Mononuclear cell (primary cell): ENCODE measurements around the gene APEX1. TPM values are rescaled to one million over a fixed set of nuclear protein-coding genes. Genes with fewer than 3 reads are reported as not detected.
A peak's percentile ranks its signal among the peaks of the same experiment; 100 is the strongest.

ENCODE experiments used
- H3K27me3 ChIP-seq: 2 replicates; pipeline ENCODE4 v1.6.0; 2011; ENCODE audit warnings: low read length, control low read depth; ENCODE audit not compliant: insufficient read depth
- H3K4me1 ChIP-seq: 2 replicates; pipeline ENCODE4 v1.5.1; 2011; ENCODE audit warnings: mild to moderate bottlenecking, low read length, control low read depth; ENCODE audit not compliant: insufficient read depth
- H3K4me3 ChIP-seq: 2 replicates; pipeline ENCODE4 v1.5.1; 2011; ENCODE audit warnings: mild to moderate bottlenecking, low read length, moderate library complexity
- H3K9me3 ChIP-seq: 2 replicates; pipeline ENCODE4 v1.5.1; 2011; ENCODE audit warnings: low read depth, mild to moderate bottlenecking, control low read depth, low read length
- total RNA-seq: library from RNA; depleted of rRNA; stranded (reverse); fragments of >200 nt; gene quantifications from one replicate; pipeline ENCODE4 v1.2.3, GENCODE V29; 2012

APEX1 gene
- 42.5 TPM for total RNA-seq

DNA sequence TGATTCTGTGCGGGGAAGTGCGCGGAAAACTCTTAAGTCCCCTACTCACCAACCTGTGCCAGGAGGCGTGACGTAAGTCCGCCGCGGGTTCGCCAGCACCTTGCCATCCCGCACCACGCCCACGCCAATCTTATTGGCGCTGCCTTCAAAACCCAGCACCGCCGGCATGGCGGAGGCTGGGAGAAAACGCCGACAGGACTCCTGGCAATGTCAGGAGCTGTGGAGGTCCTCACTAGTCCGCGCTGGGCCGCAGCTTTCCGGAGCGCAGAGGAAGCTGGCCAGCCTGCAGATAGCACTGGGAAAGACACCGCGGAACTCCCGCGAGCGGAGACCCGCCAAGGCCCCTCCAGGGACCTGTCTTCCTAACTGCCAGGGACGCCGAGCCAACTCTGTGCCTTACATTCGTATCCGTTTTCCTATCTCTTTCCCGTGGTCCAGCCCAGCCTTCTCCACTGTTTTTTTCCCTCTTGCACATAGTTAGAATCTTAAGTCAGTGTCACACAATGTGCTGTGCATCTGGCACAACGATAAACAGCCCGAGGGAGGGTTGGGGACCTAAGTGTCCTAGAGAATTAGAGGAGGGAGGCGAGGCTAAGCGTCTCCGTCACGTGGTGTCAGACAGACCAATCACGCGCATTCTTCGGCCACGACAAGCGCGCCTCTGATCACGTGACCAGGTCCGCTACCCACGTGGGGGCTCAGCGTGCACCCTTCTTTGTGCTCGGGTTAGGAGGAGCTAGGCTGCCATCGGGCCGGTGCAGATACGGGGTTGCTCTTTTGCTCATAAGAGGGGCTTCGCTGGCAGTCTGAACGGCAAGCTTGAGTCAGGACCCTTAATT, at the start of gene APEX1, which contains the start of gene OSGEP:
Gene APEX1, plus strand, starts transcription at position 711 of the 839 bp plus-strand sequence. CDS start 420 bp downstream, outside the sequence.
Gene OSGEP, minus strand, starts transcription at position 297 of the 839 bp plus-strand sequence. Its CDS starts 129 bp downstream, at position 168.
- H3K9me3 ChIP-seq: no peaks in the 10 kb centered on the region
- H3K4me3 ChIP-seq: peak within 1 kb of the TSS; percentile 79
- peaks cover 58% of the 10 kb centered on the region for H3K4me1 ChIP-seq
- no peaks in the 10 kb centered on the region for H3K27me3 ChIP-seq

DNA sequence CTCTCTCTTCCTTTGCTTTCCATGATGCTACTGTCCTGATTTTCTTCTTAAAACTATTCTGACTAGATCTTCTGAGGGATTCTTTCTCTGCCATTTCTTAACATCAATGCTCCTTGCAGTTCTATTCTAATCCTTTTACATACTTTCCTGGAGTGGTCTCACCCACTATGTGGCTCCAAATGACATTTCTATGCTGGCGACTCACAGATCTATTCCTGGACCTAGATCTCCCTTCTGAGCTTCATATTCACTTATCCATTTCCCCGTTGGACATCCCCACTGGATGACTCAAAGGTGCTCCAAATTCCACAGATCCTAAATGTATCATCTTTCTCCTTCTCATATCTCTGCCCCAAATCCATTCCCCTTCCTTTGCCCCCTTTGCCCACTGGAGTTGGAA, 45.8 kb upstream of the APEX1 start:
- no peaks in the 10 kb centered on the region for H3K9me3 ChIP-seq
- no peak overlapping the region for H3K4me3 ChIP-seq
- peaks cover 22% of the 10 kb centered on the region for H3K4me1 ChIP-seq
- no peaks in the 10 kb centered on the region for H3K27me3 ChIP-seq

DNA sequence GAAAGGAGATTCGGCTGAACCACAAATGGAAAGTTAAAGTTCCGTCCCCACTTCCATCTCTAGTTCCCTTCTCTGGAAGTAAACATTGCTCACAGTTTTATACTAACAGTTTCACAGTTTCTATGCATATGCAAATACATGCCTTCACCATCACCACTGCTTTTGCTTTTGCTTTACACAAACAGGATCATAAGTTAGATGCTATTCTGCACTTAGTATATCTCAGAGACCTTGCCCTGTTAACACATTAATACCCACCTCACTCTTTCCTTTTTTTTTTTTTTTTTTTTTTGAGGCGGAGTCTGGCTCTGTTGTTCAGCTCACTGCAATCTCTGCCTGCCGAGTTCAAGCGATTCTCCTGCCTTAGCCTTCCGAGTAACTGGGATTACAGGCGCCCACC, 42.6 kb upstream of the APEX1 start:
- H3K27me3 ChIP-seq: no peaks in the 10 kb centered on the region
- H3K4me3 ChIP-seq: peak overlapping the region; percentile 72
- H3K4me1 ChIP-seq: peaks cover 46% of the 10 kb centered on the region
- H3K9me3 ChIP-seq: no peaks in the 10 kb centered on the region

DNA sequence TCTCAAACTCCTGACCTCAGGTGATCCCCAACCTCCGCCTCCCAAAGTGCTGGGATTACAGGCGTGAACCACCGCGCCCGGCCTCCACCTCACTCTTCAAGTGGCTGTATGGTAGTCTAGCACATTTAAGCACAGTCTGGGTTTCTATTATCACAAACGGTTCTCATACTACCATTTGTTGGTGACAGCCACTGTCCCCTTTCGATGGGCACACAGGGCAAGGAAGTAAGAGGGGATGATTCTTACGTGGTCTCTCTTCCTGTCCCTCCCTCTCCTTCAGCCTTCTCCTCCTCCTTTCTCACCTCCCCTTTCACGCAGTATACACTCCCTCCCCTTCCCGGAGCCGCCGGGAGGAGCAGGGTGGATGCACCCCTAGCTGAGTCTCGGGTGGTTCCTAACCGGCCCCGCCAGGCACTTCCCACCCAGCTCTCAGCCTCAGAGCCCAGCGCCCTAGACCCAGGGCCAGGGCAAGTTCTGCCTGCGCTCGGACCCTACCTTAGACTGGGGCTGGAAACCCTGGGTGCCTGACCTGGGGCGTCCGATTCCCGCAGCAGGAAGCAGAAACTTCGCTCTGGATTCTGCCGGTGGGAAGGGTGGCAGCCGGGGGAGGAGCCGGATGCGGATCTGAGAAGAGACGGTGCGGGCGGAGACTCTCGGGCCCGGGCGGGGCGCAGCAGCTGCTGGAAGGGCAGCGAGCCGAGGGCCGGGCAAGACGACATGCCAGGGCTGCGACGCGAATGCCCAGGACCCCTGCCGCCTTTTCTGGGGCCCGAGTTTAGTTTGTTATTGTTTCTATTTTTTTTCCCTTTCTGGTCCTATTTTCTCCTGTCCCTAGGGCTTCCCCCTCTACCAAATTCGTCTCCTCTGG, 41.9 kb upstream of the APEX1 start, which contains the start of gene TEP1:
Gene TEP1, minus strand, starts transcription at position 626 of the 868 bp plus-strand sequence. CDS start 5,062 bp downstream, outside the sequence.
- Histone ChIP-seq H3K27me3 (no peaks in the 10 kb centered on the region), H3K4me3 (peak within 1 kb of the TSS; percentile 72), H3K4me1 (peaks cover 46% of the 10 kb centered on the region), H3K9me3 (no peaks in the 10 kb centered on the region)

DNA sequence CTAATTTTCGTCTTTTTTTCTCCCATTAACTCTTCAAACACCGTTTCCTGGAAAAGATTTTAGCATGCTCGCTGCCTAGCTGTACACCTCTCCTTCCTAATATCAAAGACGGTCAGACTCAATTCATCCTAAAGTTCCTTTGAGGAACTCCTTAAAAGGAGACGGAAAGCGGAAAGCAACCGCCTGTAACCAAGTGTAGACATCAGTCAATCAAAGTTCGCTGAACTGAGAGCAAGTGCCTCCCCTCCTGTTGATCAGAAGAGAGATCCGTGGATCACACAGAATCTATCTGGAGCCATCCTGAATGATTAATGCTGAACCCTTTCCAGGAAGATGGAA, 41.3 kb upstream of the APEX1 start:
- no peaks in the 10 kb centered on the region for H3K27me3 ChIP-seq
- H3K9me3 ChIP-seq: no peaks in the 10 kb centered on the region
- peaks cover 46% of the 10 kb centered on the region for H3K4me1 ChIP-seq
- peak overlapping the region; percentile 72 for H3K4me3 ChIP-seq

DNA sequence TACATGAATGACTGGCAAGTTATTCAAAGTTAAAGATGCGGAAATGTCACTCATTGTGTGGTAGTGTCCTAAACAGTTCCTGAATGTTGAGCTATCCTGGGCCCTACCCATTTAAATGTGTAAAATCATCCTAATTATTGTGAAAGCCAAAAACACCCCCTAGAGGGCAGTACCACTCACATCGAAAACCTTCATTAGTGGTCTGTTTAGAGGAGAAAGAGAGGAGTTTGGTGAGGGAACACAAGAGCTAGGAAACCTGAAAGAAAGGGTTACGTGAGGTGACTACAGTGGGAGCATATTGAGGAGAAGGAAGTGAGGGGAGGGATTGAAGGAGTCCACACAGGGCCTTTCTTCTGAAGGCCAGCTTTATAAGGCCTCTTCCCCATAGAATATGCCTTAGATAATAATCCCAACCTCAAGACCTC, 39.2 kb upstream of the APEX1 start:
- H3K4me3 ChIP-seq: no peak overlapping the region
- no peaks in the 10 kb centered on the region for H3K27me3 ChIP-seq
- H3K4me1 ChIP-seq: peaks cover 49% of the 10 kb centered on the region
- H3K9me3 ChIP-seq: no peaks in the 10 kb centered on the region

DNA sequence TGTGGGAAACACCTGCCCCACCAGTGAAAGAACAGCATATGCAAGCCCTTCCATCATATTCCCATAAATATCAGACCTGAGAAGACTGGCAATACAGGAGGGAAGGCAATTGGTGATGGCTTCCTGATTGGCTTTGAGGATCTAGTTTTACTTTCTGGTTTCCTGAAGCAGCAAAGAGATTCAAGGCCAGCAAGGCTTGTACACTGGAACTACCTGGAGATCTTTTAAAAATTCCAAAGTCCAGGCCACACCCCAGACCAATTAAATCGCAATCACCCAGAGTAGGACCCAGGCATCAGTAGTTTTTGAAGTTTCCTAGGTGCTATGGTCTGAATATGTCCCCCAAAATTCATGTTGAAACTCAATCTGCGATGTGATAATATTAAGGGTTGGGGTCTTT, 38.8 kb upstream of the APEX1 start:
- Histone ChIP-seq H3K9me3 (no peaks in the 10 kb centered on the region), H3K4me1 (peaks cover 45% of the 10 kb centered on the region), H3K27me3 (no peaks in the 10 kb centered on the region), H3K4me3 (no peak overlapping the region)

DNA sequence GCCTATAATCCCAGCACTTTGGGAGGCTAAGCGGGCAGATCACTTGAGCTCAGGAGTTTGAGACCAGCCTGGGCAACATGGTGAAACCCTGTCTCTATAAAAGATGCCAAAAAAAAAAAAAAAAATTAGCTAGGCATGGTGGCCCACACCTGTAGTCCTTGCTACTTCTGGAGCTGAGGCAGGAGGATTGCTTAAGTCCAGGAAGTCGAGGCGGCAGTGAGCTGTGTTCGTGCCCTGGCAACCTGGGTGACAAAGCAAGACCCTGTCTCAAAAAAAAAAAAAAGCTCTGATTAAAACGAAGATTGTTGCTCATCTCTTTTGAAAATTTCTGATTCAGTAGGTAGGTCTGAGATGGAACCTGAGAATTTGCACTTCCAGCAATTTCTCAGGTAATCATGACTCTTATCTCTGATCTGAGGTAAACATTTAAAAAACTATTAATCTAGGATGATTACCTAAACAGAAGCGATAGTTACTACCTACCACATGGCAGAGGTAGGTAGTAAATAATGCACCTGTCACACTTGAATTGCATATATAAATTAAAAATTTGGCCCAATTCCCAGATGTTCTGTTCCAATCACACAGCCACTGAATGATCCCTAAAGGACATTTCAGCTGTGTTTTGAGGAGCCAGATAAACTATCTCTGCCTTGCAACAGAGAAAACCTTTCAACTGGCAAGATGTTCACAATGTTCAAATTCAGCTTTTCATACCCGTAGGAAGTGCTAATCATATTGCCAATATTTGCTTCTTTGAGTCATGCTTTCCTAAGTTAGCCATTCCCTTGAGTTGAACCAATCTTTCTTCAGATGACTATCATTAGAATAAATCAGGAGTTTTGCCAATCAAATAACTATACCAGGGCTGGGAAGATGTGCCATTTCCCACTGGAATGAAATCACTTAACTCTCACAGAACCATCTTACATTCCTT, 37.5 kb upstream of the APEX1 start:
- H3K4me1 ChIP-seq: peaks cover 34% of the 10 kb centered on the region
- no peaks in the 10 kb centered on the region for H3K27me3 ChIP-seq
- no peaks in the 10 kb centered on the region for H3K9me3 ChIP-seq
- no peak overlapping the region for H3K4me3 ChIP-seq

- Histone ChIP-seq H3K9me3 (no peaks in the 10 kb centered on the region), H3K27me3 (no peaks in the 10 kb centered on the region), H3K4me1 (peaks cover 34% of the 10 kb centered on the region), H3K4me3 (no peak overlapping the region)
Observed at GRCh38 chr14:20418501-20418909, 36.5 kb upstream of the APEX1 start.

GRCh38 chr14:20419419-20419818, 35.6 kb upstream of the APEX1 start:
- H3K4me3 ChIP-seq: no peak overlapping the region
- H3K4me1 ChIP-seq: peaks cover 26% of the 10 kb centered on the region
- H3K9me3 ChIP-seq: no peaks in the 10 kb centered on the region
- H3K27me3 ChIP-seq: no peaks in the 10 kb centered on the region

GRCh38 chr14:20421267-20421666, 33.8 kb upstream of the APEX1 start:
- Histone ChIP-seq H3K4me1 (peaks cover 24% of the 10 kb centered on the region), H3K4me3 (no peak overlapping the region), H3K9me3 (no peaks in the 10 kb centered on the region), H3K27me3 (no peaks in the 10 kb centered on the region)

DNA sequence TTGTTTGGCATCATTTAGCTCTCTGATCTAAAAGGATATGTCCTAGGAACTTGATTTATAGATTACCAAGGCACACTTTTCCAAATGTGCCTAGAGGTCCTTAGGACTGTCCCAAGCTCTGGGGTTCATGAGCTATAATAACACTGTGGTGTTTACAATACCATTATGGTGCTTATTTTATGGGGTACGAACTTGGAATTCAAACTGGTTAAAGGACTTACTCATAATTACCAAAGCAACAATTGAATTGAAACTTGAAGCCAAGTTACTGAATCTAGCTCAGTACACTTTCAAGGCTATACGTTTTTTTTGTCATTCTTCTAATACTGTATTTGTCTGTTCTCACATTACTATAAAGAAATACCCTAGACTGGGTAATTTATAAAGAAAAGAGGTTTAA, 32.1 kb upstream of the APEX1 start:
- Histone ChIP-seq H3K4me3 (no peak overlapping the region), H3K4me1 (peaks cover 24% of the 10 kb centered on the region), H3K9me3 (no peaks in the 10 kb centered on the region), H3K27me3 (no peaks in the 10 kb centered on the region)

DNA sequence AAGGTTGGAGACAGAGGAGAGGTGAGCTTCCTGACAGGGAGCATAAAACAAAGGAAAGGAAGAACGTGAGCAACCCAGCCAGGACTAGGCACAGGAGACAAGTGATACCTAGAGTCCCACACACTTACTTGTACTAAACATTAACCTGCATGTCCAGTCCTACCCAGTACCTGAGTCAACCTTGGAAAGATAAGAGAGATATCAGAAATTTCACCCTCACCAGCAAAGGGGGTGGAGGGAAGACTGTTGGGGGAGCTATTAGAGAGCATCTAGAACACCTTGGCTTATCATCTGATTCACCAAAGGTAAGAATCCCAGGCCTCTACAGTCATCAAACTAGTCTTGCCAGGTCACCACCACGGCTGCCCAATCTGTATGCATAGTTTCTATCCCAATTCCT, 30.2 kb upstream of the APEX1 start:
- Histone ChIP-seq H3K4me1 (peaks cover 40% of the 10 kb centered on the region), H3K27me3 (no peaks in the 10 kb centered on the region), H3K9me3 (no peaks in the 10 kb centered on the region), H3K4me3 (no peak overlapping the region)

- no peaks in the 10 kb centered on the region for H3K9me3 ChIP-seq
- no peak overlapping the region for H3K4me3 ChIP-seq
- peaks cover 49% of the 10 kb centered on the region for H3K4me1 ChIP-seq
- H3K27me3 ChIP-seq: no peaks in the 10 kb centered on the region
Observed at GRCh38 chr14:20427231-20428009, 27.6 kb upstream of the APEX1 start.
